ENCODE results near the gene LNX1. TPM values are rescaled to one million over a fixed set of nuclear protein-coding genes. Genes with fewer than 3 reads are reported as not detected.
"Not testable (repeated sequence)": the region's sequence is repeated elsewhere in the genome, so short reads cannot be mapped to it uniquely, and the experiment has no call there.

The LNX1 gene
- total RNA-seq, 1 donor from 2014 or later: 9.1 TPM

- ATAC-seq (no peak), DNase-seq (no peak)
- intact Hi-C loops (cut with micrococcal nuclease): no loop called here
These were observed 109.7 kb downstream of the LNX1 start for GRCh38 chr4:53481586-53481985.

DNA sequence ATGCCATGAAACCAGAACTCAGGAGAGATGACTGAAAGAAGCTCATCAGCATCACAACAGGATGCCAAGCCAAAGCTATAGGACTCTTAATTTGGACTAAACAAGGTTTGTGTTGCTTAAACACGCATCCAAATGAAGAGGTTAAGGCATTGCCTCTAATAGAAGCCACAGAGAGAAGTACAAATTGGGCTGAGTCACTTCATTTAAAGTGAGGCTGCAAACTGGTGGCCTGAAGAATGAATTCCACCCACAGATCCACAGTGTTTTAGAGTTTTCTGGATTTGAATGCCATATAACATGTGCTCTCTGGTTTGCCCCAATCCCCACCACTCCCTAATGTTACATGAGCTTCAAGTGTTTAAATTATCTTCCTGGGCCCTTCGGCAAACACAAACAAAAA lies 110.4 kb downstream of the LNX1 start:
- ATAC-seq (no peak), DNase-seq (no peak)
- intact Hi-C loops (cut with micrococcal nuclease): no loop called here

DNA sequence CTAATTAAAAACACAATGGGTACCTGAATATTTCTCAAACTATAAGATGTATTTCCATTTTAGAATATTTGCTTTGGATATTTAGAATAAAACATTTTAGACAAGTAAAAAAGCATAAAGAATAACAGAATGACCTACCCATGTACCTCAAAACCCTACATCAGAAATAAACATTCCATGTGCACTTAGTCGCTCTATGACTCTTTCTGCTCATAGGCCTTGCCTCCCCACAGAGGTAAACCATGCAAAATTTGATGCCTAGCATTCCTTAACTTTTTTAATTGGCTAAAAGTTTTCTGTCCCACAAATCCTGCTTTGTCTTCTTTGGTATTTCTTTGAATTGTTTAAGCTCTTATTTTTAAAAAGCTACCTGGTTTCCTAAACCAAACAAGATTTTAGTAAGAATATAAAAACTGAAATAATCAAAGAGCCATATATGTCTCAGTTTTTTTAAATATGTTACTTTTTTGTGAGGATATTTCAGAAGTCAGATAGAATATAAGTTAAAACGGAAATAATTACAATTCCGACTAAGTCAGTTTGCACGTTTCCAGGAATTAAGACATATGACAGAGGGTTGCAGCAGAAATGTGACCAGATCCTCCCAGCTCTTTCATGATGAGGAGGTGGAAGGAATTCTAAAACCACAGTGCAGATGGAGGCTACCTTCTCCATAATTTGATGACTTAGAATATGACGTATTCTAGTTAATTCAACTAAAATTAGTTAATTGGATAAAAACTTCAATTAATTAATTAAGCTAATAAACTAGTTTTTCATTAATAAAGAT lies 111.4 kb downstream of the LNX1 start:
- intact Hi-C loops (cut with micrococcal nuclease): no loop called here
- no peak for ATAC-seq
- DNase-seq: no peak

- intact Hi-C loops (cut with micrococcal nuclease): no loop called here
- ATAC-seq (no peak), DNase-seq (no peak)
These were observed 112.4 kb downstream of the LNX1 start for GRCh38 chr4:53478671-53479456.

- ATAC-seq: no peak
- intact Hi-C loops (cut with micrococcal nuclease): no loop called here
- no peak for DNase-seq
These were observed 113.7 kb downstream of the LNX1 start for GRCh38 chr4:53477636-53478035.

- intact Hi-C loops (cut with micrococcal nuclease): no loop called here
- ATAC-seq (no peak), DNase-seq (no peak)
These were observed 114.2 kb downstream of the LNX1 start for GRCh38 chr4:53477038-53477565.

- intact Hi-C loops (cut with micrococcal nuclease): no loop called here
- DNase-seq (no peak), ATAC-seq (peak; percentile 29)
These were observed 114.9 kb downstream of the LNX1 start for GRCh38 chr4:53476232-53477037.

GRCh38 chr4:53466576-53466975 lies 124.7 kb downstream of the LNX1 start:
- DNase-seq; ATAC-seq; intact Hi-C loops (cut with micrococcal nuclease): not testable (repeated sequence)

- intact Hi-C loops (cut with micrococcal nuclease): no loop called here
- DNase-seq: no peak
- no peak for ATAC-seq
These were observed 125.4 kb downstream of the LNX1 start for GRCh38 chr4:53465891-53466290.

- no peak for DNase-seq
- intact Hi-C loops (cut with micrococcal nuclease): no loop called here
- ATAC-seq: no peak
These were observed 126.0 kb downstream of the LNX1 start for GRCh38 chr4:53465281-53465680.

GRCh38 chr4:53463340-53463739 lies 127.9 kb downstream of the LNX1 start:
- DNase-seq (no peak), ATAC-seq (no peak)
- intact Hi-C loops (cut with micrococcal nuclease): no loop called here

DNA sequence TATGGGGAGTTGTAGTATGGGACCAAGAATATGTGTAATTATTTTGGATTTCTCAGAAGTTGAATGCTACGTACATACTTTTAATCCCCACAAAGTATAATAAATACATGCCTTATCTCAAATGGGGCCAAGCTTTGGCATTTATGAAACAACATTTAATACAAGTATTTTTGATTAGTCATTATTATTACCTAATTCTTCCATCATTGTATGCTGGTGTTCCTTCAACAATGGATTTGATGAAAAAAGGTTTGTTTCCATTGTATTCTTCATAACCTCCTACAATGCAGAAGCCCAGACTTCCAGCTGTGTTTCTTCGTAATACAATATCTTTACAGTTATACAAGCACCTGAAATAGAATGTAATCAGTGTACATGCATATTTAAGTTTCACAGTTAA lies 130.0 kb downstream of the LNX1 start:
- ATAC-seq: no peak
- DNase-seq: no peak
- intact Hi-C loops (cut with micrococcal nuclease): no loop called here

DNA sequence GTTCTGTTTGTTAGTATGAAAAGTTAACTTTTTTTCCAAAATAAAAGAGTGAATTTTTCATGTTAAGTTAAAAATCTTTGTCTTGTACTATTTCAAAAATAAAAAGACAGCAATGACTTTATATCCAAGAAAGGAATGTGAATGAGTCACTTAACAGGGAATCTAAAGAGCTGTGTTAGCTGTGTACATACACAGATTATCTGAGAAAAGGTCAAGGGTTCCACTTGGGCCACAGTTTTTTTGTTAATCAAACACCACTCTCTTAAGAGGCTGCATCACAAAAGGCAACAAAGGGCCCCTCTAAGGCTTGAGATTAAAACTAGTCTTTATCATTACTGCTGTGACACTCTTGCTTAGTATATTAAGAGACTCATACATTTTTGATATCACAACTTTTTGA lies 131.7 kb downstream of the LNX1 start:
- DNase-seq (no peak), ATAC-seq (no peak)
- intact Hi-C loops (cut with micrococcal nuclease): no loop called here

GRCh38 chr4:53456178-53456577 lies 135.1 kb downstream of the LNX1 start:
- intact Hi-C loops (cut with micrococcal nuclease): no loop called here
- no peak for ATAC-seq
- DNase-seq: no peak

DNA sequence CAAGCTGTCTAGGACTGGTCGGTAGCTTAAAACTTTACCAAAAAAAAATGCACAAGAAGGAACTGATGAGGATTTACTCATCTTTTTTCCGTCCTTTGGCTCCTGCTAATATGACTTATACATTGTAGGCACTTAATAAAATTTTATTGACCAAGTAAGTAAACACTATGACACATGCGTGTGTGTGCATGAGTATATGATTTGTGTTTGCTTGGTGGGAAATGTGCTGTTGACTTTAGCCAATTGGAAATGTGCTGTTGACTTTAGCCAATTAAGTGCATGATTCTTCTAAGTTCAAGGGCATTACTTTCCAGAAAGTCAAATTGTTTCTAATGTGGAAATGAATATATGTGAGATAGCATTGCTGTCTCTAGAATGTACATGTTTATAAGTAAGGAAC lies 135.5 kb downstream of the LNX1 start:
- intact Hi-C loops (cut with micrococcal nuclease): no loop called here
- ATAC-seq (no peak), DNase-seq (no peak)

GRCh38 chr4:53453385-53453784 lies 137.9 kb downstream of the LNX1 start:
- intact Hi-C loops (cut with micrococcal nuclease): no loop called here
- no peak for ATAC-seq
- no peak for DNase-seq

DNA sequence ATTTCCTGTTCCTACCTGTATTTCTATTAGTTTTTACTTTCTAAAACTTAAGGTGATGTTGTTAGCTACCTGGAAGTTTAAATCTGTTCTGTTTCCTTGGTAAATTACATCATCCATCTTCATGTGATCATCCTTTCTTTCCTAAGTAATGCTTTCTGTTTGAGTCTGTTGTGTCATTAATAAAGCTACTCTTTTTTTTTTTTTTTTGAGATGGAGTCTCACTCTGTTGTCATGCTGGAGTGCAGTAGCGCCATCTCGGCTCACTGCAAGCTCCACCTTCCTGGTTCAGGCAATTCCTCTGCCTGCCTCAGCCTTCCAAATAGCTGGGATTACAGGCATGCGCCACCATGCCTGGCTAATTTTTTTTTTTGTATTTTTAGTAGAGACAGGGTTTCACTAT lies 140.5 kb downstream of the LNX1 start:
- ATAC-seq (no peak), DNase-seq (no peak)
- intact Hi-C loops (cut with micrococcal nuclease): no loop called here

- ATAC-seq (no peak), DNase-seq (no peak)
- intact Hi-C loops (cut with micrococcal nuclease): no loop called here
These were observed 146.3 kb downstream of the LNX1 start for GRCh38 chr4:53444954-53445353.

DNA sequence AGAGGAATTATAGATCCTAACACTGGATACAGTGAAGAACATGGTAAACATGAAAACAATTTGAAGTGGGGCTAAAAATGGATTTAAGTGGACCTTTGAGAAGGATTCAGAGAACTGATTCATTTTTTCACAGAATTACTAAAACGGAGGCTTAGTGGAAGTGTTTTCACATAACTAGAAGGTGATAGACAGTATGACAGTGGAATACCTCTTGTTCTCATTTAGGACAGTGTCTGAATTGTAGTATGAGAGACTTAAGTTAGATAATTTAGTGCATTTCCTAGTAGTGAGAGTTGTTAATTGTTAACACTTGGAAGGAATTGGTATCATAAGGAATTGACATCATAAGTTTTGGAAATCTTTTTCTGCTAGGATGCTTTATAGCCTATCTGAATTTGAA lies 149.7 kb downstream of the LNX1 start:
- ATAC-seq: no peak
- DNase-seq: no peak
- intact Hi-C loops (cut with micrococcal nuclease): no loop called here

- DNase-seq: no peak
- no peak for ATAC-seq
- intact Hi-C loops (cut with micrococcal nuclease): no loop called here
These were observed 155.0 kb downstream of the LNX1 start for GRCh38 chr4:53436251-53436650.
